T-helper 2 cell treated with Interferon-gamma antibody and Interleukin-4, amounts not matched to agents 100 ng/mL and 5 ng/mL, for 36 hours (primary cell): Measurements from ENCODE around the gene HIPK2. TPM values are rescaled to one million over a fixed set of nuclear protein-coding genes. Genes with fewer than 3 reads are reported as not detected.
"Not testable (repeated sequence)": the region's sequence is repeated elsewhere in the genome, so short reads cannot be mapped to it uniquely, and the experiment has no call there.

Experiments
- intact Hi-C: fragments of 100-400 bp; cut with micrococcal nuclease; formaldehyde crosslinking; loops from one replicate; pipeline ENCODE4 v1.15.1; 2023
- total RNA-seq: library from RNA; stranded (reverse); gene quantifications from 2 replicates; pipeline ENCODE4 v1.2.3, GENCODE V29; 2022

HIPK2 gene
- total RNA-seq, 1 donor from 2014 or later, result 19.2 TPM

DNA sequence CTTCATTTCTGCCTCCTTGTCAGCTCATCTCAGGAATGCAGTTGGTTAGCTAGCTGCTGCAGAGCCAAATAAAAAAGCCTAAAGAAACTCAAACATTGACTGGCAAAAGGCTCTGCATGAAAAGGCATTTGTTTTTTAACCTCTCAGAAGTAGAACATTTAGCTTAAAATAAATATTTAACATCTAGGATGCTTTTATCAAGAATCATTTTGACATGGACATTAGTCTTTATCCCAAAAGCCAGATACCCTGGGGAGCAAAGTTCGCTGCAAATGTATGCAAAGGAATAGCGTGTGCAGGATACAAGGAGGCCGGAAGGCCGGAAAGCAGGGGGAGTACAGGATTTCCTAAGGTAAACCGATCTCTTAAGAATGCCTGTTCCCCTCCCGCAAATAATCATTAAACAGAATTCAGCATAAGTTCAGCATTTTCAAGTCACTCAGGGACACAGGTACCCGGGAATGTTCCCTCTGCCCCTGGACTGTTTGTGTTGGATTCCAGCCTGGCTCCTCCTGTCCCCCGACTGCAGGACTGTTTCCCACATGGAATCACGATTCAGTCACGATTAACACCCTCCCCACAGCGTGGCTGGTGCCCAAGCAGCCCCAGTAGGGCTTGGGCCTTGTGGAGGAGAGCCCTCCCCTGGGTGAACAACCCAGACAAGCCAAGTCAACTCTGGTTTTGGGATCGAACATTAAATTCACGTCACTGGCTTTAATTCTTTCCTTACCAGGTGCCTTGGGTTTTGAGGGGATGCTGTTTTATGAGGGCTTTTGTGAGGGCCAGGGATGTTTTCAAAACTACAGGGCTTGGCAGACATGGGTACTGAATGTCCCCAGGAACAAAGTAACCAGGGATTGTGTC is 97.8 kb downstream of the HIPK2 start:
- intact Hi-C loops, result no loop called here

DNA sequence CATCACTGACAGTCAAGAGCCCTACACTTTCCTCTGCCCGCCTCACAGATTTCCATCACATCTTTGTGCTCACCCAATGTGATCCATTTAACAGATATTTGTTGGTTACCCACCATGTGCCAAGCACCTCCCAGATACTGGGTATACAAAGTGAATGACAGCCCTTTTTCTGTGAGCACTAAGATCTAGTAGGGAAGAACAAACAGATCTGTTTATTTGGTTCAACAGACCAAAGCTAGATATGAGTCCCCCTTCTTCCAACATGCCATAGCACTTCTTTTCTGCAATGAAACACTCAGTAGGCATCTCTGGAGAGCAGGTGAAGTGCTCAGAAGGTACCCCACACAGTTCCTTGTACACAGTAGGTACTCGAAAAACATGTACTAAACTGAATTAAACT is 101.4 kb downstream of the HIPK2 start:
- intact Hi-C loops, result no loop called here

DNA sequence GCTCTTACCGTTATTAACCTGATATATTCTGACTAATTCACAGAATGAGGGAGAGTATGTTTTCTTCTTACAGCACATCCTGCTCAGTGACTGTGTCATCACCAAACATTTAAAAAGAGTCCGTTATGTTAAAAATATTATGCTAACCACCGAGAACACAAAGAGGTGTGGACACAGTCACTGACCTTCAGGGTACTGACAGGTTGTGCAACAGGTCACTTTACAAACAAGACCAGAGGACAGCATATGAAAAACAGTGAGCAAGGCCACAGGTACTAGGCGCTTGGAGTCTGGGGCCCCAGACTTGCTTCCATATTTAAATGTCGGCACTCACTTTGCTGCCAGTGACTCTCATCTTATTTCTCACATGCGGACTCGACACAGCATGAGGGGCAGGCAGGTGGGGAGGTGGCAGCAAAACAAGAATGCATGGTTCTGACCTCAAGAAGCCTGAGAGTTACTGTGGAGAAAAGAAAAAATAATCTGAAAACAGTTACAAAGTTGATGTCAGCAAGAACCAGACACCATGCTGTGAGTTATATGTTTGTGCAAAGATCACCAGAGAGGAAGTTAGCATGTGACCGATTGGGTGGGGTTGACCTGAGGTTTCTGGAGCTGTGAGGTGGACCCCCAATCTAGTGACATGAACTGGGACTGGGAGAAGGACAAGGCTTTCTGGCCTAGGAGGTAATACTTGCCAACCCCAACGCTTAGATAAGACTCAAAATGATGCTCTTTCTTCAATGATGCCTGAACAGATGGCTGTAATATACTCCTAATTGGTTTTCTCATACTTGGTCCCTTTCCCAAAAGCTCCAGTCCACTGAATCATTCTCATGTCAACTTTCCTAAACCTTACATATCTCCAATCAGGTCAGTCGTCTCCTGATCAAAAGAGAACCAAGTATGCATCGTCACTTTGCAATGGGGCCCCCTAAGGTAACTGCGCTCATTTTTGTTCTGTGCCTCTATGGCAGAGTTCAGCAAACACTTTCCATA is 102.4 kb downstream of the HIPK2 start:
- intact Hi-C loops, result no loop called here

DNA sequence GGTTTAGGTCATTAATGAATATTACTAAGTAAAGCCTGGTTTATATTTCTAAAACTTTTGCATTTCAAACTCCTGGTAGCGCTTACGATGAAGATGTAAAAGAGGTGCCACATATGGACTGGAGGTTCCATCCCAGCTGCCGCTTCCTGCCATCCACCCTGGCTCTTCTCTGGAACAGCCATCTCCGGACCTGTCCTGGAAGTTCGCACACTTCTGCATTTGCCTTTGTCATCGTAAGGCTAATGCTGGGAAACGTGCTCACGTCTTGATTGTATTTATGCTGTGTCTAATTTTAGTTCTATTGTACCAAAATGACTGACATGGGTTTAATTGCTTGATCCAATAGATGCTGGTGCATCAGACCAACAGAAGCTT is 103.1 kb downstream of the HIPK2 start:
- intact Hi-C loops, result no loop called here

DNA sequence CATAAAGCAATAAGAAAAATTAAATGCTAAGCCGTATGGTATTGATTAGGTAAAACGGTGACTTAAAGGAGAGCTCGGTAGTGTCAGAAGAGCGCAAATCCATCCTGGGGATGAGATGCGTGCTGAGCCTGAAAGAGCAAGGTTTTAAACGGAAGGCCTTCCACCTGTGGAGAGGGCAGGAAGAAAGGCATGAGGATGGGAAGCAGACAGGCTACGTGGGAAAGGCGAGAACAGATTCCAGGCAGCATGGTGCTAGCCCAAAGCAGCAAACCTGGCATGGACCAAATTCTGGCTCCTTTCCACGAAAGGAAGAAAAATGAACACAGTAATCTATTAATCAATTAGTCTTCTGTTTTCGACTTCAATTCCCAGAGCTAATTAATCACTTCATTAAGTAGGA is 103.5 kb downstream of the HIPK2 start:
- intact Hi-C loops, result no loop called here

DNA sequence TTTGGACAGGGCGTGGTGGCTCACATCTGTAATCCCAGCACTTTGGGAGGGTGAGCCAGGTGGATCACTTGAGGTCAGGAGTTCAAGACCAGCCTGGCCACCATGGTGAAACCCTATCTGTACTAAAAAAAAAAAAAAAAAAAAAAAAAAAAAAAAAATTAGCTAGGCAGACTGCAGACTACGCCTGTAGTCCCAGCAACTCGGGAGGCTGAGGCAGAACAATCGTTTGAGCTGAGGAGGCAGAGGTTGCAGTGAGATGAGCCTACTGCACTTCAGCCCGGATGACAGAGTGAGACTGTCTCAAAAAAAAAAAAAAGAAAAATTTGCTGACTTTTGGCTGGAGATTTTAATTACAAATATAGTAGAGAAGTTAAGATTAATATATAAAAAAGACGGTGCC is 104.0 kb downstream of the HIPK2 start:
- intact Hi-C loops, result no loop called here

GRCh38 chr7:139673230-139673629 is 104.6 kb downstream of the HIPK2 start:
- intact Hi-C loops, result no loop called here

DNA sequence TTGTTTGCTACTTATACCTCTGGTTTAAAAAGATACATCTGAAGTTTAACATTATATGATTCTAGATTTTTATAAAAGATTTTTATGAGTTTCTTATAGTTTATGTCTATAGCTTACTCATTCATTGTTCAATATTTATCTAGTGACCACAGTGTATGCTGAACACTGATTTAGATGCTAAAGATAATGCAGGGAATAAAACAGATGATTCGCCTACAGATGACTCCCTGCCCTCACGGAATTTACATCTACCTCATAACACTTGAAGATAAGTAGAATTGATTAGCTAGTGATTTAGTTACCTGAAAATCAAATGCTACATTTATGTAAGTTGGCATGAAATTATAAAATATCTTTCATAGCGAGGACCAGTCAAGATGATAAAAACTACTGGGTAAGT is 105.8 kb downstream of the HIPK2 start:
- intact Hi-C loops, result no loop called here

DNA sequence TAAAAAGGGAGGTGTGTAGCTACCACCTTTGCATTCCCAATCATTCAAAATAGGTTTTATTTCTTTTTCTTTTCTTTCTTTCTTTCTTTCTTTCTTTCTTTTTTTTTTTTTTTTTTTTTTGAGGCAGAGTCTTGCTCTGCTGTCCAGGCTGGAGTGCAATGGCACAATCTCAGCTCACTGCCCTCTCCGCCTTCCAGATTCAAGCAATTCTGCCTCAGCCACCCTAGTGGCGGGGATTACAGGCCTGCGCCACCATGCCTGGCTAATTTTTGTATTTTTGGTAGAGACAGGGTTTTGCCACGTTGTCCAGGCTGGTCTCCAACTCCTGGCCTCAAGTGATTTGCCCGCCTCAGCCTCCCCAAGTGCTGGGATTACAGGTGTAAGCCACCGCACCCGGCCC is 107.1 kb downstream of the HIPK2 start:
- intact Hi-C loops, result not testable (repeated sequence)

DNA sequence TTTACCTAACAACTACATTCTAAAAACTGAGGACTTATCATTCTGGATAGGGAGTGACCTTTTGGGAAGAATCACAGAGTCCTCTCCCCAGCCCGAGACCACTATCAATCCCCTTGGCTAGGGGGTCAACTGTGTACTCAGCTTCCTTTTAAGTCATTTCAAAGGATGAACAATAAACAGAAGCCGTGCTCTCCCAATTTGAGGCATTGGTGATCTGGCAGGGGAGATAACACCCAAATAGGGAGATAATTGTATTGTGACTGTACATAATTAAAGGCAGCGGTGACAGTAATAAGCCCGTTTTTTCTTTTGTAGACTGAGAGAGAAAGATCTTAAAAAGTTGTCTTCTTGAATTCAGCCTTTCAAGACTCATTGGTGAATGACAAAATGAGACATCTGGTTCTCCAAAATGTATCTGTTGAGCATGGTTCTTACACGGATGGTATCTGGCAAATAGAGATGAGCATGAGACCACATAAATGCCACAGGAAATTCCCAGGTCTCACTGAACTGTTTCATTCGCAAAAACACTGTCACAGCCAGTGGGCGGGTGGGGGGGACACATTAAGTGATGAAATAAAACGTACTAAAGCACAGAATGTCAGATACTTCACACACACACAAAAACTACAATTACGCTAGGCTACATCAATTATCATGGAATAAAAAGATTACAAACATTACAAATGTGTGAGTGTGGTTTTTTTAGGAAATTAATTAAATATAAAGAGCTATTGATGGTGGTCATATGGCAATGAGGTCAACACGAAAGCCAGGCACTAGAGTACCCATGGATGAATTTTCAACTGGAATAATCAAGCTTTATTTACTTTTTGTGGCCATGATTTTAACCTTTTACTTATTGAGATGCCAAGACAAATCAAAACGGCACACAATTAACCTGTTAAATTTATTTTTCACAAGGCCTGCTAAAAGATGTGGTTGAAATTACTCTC is 108.4 kb downstream of the HIPK2 start:
- intact Hi-C loops, result no loop called here

DNA sequence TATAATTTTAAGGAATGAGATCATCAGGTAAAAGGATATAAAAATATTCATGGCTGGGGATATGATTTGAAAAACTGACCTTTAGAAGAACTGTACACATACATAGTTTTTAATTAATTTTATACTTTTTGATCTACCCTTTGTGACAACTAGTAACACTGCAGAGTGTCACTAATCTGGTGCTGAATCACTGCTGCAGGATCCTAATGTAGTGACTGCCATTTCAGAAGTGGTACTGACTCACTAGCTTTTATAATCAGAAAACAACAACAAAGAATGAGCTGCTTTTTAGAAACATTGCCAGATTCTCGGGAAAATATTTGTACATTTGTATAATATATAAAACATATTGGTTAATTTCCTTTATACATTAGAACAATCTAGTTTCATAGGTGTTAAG is 110.4 kb downstream of the HIPK2 start:
- intact Hi-C loops, result no loop called here

DNA sequence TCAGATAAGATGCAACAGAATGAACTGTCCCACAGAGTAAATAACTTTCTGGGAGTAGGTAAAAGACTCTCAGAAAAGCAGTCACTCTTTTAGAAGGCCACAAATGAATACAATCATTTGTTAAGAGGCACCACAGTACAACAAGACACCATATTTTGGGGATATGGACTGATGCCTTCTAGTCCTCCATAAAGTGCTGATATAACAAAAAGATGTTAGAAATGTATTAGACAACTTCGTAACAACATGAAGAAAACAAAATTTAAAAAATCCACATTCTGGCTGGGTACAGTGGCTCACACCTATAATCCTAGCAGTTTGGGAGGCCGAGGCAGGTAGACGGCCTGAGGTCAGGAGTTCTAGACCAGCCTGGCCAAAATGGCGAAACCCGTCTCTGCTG is 111.3 kb downstream of the HIPK2 start:
- intact Hi-C loops, result no loop called here

- intact Hi-C loops, result no loop called here
Observed at GRCh38 chr7:139664434-139664833, 113.4 kb downstream of the HIPK2 start.

DNA sequence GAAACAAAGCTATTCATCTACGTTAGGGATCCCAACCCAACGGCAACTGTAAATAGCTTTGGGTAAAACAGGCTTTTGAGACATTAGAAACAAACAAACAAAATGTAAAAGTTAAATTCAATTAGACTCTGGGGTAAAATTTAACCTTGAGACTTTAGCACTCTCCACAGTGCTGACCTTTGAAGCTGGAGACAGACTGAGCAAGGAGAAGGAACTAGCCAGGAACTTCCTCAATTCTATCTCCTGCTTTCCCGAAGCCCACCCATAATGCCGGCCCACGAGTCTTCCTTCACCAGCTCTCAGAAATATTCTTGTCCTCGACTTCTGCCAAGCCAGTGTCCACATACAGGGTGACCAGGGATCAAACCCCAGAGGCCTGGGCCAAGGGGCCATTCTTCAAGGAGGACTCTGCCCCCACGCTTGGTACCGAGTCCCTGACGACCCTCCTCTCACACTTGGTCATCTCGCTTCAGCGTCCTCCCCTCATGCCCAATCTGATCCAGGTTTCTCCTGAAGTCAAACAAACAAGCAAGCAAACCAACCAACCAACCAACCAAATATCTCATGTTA is 114.1 kb downstream of the HIPK2 start:
- intact Hi-C loops, result no loop called here

GRCh38 chr7:139661903-139662302 is 115.9 kb downstream of the HIPK2 start:
- intact Hi-C loops, result no loop called here

DNA sequence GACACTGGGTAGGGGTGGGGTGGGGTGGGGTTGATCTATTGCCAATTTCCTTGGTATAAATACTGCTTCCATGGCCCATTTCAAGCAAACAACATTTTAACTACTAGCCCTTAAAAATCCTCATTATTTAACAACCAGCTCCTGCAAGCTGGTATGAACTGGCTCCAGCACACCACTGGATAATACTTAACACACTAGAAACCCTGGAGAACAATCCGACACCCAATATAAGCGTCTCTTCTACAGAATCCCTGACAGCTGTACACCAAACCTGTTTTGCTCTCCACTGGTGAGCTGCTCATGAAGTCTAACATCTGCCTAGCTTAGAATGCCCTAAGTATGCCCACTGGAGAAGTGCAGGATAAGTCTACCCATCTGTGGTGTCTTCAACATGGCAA is 116.8 kb downstream of the HIPK2 start:
- intact Hi-C loops, result no loop called here

DNA sequence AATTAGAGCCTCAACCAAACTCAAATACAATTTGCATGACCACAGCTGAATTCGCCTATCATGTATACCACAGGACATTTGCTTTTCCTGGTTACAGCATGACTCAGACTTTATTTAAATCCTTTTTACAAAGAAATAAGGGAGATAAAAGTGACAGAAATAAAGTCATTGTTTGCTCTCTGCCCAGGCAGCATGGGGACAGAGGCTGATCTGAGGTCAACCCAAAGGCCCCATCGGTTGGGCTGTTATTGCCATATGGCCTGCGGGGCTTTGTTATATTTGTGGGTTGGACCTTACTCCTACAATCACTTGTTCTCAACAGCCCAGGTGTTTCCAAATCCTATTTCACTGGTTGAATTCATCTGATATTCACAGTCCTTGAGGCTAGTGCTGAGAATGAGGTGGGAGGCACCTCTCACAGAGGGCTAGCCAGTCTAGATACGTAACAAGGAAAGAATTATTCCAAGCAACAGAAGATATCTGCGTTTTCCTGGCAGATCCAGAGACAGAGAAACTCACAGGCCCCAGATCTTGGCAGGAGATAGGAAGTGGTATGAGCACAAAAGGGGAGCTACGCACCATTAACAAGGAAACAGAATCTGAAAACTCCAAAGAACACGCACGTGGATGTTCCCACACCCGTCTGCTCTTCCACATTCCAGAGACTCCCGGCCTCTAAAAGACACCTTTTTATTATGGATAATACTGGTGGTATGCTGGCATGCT is 117.3 kb downstream of the HIPK2 start:
- intact Hi-C loops, result no loop called here

DNA sequence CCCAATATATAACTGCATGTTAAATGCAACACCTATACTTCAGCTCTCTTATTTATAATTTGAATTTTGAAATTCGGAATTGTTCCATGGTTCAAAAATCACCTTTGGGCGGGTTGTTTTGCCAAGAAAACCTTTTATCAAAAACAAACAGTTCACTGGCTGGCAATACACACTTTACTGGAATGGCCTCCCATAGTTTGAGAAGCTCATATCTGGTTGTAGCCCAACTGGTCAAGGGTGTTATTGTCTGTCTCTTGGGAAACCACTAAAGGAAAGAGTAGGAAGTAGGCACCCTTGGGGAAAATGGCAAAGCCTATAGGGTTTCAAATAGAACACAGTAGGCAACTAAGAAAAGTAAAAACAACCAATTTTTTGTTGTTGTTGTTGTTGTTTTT is 117.9 kb downstream of the HIPK2 start:
- intact Hi-C loops, result no loop called here

- intact Hi-C loops, result no loop called here
Observed at GRCh38 chr7:139658908-139659675, 118.7 kb downstream of the HIPK2 start.
